CD1c-positive myeloid dendritic cell (primary cell): ENCODE measurements around the gene ANXA8.
"Not testable (repeated sequence)": the region's sequence is repeated elsewhere in the genome, so short reads cannot be mapped to it uniquely, and the experiment has no call there.

Experiments
- DNase-seq: peaks from one replicate; pipeline ENCODE4 v3.0.0-alpha.2; 2016; ENCODE audit errors: extremely low spot score

Gene ANXA8

DNA sequence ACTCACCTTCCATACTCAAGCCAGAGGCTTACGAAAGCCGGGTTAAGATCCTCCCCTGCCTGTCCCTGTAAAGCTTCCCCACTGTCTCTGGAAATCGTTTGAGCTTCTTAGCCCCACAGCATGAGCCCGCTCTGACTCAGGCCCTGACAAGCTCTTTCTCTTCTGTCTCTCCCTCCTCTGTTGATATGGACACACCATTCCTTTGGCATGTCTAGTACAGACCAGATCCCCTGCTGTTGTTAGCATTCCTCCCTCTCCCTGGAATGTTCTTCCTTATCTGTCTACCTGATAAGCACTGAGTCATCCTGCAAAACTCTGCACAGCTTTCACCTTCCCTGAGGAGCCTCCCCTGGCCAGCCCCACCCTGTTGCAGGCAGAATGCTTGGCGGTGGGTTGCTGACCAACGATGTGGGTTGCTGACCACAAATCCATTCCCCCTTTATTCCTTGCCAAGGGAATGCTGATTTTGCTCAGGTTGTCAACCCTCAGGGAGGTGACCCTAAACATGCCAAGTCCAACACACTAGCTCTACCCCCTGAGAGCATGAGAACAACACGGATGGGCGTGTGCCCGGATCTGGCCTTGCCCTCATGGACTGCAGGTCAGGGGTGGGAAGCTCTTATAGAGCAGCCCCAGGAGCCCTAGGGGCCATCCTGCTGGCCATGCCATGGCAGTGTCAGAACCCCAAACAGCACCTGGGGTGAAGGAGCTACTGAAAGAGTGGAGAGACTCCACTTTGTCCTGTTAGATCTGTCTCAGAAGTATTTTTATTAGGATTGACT, 21.1 kb downstream of the ANXA8 start:
- DNase-seq = not testable (repeated sequence)

DNA sequence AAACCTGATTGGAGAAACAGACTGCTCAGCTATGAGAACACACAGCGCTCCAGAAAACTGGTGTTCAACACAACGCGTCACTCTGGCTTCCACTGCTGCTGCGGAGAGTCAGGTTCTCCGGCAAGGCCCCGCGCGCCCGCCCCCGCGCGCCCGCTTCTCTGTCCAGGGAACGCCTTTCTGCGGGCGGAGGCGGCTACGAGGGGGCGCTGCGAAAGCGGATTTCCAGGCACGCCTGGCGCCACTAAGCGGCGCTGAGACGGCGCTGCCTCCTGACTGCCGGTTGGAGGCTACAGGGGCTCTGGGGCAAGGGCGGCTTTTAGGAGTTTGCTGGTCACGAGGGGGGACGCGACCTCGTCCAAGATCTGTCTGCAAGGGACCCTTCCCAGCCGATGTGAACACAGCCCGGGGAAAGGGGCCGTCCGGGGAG, 22.6 kb downstream of the ANXA8 start:
- peak; percentile 51 for DNase-seq

DNA sequence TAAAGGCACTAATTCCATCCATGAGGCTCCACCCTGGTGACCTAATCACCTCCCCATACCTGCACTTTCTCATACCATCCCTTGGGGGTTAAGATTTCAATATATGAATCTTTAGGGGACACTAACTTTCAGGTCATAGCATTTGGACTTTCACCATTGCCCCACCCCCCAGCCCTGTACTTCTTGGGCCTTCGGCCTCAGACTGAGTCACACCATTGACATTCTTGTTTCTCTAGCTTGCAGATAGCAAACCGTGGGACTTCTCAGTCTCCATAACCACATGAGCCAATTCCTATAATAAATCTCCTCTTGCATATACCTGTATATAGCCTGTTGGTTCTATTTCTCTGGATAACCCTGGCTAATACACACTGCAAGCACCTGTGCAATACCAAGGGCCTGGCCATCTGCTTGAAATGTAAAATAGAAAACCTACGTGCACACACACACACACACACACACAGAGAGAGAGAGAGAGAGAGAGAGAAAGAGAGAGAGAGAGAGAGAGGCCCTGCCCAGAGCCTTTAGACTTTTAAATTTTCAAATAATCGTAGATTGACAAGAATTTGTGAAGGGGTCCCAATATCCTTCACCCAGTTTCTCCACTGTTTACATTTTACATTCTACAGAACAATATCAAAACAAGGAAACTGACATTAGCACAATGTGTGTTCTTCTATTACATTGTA, 25.3 kb downstream of the ANXA8 start:
- no peak for DNase-seq

DNA sequence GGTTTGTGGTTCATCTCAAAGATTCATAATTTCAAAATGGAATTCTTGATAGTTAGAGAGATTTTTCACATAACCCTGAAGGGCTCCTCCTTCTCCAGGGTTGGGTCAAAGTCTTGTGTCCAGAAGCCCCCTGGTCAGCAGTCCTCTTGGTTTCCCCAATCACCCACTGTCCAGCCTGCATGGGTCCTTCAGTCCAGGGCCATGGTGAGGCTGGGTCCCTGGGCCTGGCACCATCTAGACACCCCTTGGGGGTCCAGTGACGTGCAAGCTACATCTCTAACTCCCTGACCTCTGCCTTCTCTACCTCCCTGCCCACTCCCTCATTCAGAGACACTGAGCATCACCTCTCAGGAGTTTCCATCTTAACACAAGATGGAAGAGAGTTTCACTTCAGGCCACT, 26.1 kb downstream of the ANXA8 start:
- DNase-seq = no peak

DNA sequence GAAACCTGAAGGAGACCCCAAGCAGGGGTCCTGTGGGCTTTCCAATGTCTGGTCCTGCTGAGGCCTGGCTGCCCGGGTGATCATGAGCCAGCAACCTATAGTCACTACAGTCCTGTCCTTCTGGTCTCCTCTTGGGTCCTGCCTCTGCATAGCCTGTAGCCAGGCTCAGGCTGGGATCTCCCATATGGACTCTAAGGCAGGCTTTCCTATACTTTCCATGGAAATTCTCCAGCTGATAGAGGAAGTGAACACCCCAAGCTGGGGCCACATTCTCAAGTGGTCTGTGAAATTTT, 26.4 kb downstream of the ANXA8 start:
- no peak for DNase-seq

DNA sequence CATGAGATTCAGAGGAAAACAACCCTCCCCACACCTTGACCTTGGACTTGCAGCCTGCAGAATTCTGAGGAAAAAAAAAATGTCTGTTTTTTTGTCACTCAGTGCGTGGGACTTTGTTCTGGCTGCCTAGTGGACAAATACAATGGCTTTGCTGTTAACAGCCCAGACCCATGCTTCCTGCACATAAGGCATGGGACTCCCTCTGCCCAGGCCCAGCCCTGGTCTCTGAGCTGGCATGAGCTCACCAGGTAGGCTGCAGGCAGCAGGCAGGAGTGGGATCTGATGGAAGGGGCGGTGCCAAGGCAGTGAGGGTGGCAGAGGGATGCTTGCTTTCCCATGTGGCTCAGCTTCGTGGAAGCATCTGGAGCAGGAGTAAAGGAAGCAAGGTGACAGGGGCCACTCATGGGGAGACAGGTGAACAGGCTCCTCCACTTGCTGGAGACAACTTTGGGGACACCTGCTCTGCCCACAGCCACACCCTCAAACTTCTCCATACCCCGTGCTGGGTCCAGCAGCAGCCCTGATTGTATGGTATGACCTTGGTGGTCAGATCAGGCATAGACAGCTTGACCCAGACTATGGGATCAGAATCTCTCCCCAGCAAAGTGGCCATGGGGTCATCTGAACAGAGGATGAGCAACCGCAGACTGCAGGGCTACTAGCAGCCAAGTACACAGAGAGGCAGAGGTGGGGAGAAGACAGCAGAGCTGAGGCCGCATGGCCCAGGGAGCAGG, 27.0 kb downstream of the ANXA8 start:
- DNase-seq = no peak

DNA sequence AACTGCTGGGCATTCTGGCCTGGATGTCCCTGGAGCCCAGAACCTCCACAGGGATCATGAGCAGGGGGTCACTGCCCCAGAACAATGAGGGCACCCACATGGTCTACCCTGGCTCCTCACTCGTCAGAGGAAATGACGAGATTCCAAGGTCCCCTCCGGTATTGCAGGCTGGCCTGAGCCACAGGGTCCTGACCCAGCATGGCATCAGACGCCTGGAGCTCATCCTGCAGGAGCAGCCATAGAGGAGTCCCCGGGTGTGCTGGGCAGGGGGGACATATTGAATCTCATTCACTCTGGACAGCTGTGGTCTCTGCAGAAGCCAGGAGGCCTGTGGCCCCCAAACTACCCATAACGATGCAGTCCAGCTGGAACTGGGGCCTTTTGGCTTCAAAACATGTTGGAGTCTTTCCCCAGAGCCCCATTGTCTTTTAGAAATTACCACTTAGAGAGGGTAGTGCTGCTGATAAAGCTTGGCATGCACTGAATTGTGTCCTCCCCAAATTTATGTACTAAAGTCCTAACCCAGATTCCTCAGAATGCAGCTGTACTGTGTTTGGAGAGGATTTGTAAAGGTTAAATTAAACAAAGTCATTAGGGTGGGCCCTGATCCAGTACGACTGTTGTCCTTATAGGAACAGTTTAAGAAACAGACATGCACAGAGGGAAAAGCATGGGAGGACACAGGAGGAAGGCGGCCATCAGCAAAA, 27.7 kb downstream of the ANXA8 start:
- no peak for DNase-seq

DNA sequence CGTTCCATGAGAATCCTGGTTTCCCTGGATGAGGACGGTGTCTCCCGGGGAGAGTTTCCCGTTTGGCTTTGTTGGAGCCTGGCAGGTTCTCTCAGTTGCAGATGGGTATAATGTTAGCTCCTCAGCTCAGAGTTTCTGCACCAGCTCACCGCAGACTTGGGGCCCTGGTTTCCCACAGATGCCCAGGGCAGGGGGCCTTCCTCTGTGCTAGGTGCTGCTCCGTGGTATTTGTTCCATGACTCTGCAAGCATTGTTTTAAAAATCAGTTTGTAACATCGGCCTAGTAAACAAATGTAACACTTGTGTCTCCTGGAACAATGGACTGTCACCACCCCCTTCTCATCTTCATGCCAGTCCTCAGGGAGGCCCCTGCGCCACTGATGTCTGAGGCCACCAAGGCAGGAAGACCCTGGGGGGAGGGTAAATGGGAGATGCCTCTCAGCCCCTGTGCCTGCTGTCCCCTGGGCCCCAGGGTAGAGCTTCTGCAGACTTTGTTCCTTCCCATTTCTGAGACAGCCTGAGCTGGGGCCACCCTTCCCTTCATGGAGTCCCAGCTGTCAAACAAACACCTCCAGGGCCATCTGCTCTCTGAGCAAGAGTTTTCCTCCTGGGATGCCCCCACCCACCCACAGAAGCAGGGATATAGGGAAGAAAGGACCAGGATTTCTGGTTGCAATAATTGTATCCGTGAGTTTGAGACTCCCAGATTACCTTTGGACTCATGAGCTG, 28.4 kb downstream of the ANXA8 start:
- DNase-seq = not testable (repeated sequence)

DNA sequence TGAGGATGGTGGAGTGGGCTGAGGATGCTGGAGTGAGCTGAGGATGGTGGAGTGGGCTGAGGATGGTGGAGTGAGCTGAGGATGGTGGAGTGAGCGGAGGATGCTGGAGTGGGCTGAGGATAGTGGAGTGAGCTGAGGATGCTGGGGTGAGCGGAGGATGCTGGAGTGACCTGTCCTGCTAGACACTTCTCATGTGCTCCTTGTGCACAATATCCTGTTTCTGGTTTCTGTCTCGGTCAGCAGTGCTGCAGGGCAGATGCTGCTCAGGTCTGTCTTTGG, 29.2 kb downstream of the ANXA8 start:
- no peak for DNase-seq

DNA sequence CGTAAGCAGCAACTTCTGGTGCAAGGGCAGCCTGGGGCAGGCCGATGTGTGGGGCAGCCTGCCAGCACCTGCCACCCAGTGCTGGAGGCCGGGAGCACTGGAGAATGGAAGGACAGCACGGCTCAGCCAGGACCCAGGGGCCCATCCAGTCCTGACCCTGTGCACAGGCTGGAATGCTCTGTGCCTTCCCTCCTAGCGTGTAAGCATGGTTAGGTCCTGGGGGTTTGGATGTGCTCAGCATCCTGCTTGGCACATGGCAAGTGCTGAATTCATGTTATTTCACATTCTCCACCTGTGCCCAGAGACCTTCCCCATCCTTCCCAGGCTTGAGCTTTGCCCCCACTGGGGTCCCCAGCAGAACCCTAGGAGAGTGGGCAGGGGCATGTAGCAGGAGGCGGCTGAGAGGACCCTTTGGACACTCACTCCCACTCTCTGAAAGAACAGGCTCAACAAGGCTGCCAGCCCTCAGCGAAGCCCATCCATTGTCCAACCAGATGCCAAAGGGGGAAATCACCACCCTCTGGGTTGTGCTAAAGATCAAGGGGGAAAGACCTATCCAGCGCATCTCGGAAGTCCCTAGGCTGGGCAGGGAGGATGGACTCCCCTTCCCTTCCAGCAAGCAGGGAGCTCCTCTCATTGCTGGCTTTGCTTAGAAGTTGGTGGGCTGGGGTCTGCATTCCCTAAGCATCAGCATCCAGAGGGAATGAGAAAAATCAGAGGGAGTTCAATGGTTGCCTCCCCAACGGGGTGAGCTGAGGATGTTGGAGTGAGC, 29.7 kb downstream of the ANXA8 start:
- DNase-seq = no peak

DNA sequence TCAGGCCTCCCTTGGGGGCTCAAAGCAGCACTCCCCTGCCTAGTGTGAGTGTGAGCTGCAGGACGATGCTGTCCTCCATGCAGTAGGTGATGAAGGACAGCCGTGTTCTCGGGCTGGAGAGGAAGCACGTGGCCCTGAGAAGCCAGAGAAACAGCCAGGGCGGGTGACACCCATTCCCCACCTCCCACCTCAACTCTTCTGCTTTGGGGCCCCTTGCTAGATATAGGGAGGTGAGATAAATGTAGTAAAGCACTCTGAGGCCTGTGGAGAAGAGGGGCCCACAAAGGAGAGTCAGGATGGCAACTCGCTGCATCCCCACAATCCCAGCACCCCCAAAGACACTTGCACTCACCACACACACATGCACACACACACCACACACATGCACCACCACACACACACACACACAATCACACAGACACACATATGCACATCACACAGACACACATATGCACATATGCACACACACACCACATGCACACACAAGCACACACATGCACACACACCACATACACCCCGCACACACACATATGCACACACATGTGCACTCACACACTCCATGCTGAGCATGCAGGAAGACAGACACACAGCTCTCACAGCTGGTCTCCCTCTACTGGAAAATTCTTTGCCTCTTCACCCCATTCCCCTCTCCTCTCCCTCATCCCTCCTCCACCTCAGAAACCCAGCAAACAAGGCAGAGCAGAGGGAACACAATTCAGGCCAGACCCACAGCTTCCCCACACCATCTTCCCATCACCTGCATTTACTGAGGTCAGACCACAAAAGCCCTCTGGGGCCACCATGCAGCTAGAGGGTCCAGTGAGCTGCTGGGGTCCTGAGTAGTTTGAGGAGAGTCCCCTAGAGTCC, 30.5 kb downstream of the ANXA8 start:
- no peak for DNase-seq

DNA sequence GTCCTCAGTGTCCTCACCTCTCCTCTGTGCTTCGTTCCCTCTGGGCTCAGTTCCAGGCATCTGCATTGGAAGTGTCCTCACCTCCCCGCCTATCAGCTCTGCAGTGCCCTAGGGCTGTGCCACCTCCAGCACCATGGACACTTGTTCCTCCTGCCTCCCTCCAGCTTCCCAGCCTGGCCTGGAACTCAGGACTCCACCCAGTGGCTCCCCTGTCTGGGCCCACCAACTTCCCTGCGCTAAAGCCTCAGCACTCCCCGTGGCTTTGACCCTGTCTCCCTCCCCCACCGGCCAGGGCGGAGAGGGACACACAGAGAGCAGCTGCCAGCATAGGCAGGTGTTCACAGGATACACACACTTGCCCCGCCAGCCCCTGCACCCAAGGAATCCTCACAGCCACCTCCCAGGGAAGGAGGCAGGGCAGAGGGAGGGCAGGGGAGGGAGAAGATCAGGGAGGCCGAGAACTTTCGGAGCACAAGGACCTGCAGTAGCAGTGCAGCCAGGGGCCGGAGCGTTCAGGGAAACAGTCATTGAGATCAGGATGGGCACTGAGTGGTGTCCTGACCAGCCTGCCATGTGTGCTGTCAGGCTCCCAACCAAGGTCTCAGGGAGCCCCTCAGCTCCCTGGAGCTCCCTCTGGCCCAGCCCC, 31.3 kb downstream of the ANXA8 start:
- DNase-seq = no peak

DNA sequence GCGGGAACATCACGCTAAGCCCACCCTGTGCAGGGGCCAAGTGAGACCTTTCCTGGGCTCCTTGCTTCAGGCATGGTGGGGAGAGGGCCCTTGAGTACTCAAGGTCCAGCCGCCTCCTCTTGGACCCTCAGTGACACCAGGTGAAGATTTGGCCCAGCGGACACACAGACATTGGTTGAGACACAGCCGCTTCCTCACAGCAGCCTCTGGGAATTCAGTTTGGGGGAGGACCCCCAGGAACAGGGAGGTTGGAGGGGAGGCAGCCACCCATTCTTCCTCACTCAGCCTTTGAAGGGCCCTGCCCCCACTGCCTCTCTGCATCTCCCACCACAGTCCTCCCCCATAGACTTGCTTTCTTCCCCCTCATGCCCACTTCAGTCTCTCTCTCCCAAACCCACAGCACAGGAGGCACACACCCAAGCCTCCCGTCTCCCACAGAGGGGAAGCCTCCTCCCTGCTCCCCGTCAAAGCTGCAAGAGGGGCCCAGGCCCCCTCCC, 31.9 kb downstream of the ANXA8 start:
- DNase-seq = no peak

DNA sequence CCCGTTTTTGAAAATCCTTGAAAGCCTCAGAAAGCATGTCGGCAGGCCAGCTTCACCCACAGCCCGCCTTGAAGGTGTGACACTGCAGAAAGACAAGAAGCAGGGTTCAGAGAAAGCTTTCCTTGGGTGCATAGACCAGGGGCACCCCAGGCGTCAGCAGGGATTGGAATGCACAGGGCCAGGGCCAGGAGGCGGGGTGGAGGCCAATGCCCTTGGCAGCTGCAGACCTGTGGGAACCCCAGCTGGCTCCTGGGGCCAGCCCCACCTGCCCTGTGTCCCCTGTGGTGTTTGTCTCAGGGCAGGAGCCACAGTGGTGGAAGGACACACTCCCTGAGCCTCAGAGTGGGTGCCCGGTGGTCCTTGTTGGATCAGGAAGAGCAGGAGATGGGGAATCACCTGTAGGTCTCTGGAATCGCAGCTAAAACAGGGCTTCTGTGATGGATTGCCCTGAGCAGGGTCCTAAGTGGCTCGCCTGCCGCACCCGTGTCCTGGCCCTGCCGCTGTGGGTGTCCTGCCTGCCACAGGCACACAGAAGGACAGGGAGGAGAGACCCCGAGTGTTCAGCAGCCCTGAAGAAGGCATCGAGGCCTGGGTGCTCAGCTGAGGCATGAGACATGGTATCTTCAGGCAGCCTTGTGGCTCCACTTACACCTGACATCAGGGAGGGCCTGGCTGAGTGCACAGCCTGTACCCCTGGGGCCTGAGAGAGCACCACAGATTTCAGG, 32.5 kb downstream of the ANXA8 start:
- DNase-seq = no peak

DNA sequence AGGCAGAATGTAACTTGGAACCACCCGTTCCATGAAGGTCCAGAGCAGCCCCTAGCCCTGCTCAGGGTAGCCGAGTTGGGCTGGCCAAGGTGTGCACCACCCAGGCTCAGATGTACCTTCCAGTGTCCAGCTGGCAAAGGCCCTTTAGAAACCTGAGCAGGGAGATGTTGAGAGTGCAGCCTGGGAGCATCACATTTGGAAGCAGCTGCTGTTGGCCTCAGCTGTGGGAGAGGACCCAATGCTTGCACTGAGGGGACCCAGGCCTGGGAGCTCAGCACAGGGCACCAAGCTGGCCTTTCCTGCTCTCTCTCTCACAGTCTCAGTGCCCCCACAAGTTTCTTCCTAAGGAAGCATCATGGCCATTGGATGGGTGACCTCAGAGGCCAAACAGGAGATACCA, 33.5 kb downstream of the ANXA8 start:
- DNase-seq = no peak

DNA sequence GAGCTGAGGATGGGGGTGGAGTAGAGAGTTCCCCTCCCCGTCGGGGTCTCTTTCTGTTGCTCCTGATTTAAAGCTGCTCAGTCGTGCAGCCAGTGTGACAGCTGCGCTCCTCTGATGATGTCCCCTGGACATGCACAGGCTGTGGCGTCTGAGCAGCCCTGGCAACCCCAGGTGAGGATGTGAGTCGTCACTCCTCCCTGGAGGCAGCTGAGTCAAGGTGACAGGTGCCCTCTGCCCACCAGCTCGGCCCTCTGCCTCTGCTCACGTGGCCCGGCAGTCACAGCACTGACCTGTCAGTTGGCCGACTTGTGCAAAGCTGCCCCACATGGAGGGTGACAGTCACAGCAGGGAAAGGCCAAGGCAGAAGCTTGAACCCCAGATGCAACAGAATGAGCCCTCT, 33.9 kb downstream of the ANXA8 start:
- no peak for DNase-seq

DNA sequence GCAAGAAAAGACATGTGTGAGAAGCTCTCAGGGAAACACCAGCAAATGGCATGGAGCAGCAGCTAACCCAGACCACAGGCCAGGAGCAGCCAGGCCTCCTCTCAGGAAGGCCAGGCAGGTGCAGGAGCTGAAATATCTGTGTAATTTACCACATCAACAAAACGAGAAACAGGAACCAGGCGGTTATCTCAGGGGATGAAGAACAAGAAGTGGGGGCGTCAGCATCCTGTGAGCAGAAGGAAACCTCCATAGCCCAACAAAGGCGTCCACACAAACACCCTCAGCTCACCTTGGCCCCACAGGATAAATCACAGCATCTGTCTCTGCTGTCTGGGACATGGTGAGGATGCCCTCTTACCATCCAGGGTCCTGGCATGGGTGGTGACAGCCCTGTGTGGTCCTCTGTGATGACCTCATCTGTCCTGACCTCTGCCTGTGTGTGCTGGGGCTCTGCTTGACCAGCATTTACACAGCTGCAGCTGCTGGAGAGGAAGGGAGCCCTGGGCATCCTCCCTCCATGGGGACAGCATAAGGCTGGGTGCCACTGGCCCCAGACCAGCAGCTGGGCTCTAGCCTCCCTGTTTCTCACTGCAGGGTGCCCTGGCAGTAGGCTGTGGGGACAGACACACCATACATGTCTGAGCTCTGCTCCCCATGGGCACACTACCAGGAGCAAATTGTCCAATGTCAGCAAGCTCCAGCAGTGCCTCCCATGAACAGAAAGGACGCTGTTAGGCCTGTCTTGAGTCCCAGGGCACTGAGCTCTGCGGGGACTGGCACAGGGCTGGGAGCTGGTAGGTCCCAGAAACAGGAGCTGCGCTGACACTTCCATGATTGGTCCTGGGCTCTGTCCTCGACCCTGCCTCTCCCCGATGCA, 34.6 kb downstream of the ANXA8 start:
- peak; percentile 51 for DNase-seq

DNA sequence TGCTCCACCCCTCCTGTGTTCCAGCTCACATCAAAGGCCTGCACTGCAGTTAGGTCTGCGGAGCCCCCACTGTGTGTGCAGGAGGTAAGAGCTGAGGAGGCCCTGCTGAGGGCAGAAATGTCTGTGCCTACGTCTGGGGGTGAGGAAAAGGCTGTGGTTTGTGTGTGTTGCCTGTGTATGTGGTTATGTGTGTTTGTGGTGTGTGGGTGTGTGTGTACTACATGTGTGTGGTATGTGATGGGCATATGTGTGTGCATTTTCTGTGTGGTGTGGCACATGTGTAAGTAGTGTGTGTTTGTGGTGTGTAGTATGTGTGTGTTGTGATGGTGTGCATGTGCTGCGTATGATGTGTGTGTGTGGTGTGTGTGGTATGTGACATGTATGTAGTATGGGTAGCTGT, 36.2 kb downstream of the ANXA8 start:
- no peak for DNase-seq
